Activated naive CD8-positive, alpha-beta T cell treated with anti-CD3 and anti-CD28 coated beads, Interleukin-2, amount 50 U/mL, for 16 hours (primary cell): Measurements from ENCODE around the gene MYLK3.
A peak's percentile ranks its signal among the peaks of the same experiment; 100 is the strongest.
"Not testable (repeated sequence)": the region's sequence is repeated elsewhere in the genome, so short reads cannot be mapped to it uniquely, and the experiment has no call there.

Experiments used
- DNase-seq: peaks from one replicate; pipeline ENCODE4 v3.0.0-alpha.2; 2020; ENCODE audit warnings: low read depth, low spot score

The MYLK3 gene

GRCh38 chr16:46689365-46690280 is 58.5 kb downstream of the MYLK3 start, which contains the start of gene ORC6:
TSS of gene ORC6 (plus strand) at chr16:46689659. CDS start at chr16:46689706, 47 bp downstream.
- DNase-seq = peak; percentile 97

GRCh38 chr16:46688654-46689364 is 59.3 kb downstream of the MYLK3 start, which contains the start of gene VPS35:
TSS of gene VPS35 (minus strand) at chr16:46689178. CDS start at chr16:46689133, 45 bp downstream.
- peak; percentile 100 for DNase-seq

- DNase-seq = no peak
These were observed 60.0 kb downstream of the MYLK3 start for GRCh38 chr16:46688101-46688653.

GRCh38 chr16:46687486-46687885 is 60.7 kb downstream of the MYLK3 start:
- no peak for DNase-seq

GRCh38 chr16:46686815-46687473 is 61.2 kb downstream of the MYLK3 start:
- DNase-seq = no peak

- DNase-seq = not testable (repeated sequence)
These were observed 66.3 kb downstream of the MYLK3 start for GRCh38 chr16:46681867-46682266.

- not testable (repeated sequence) for DNase-seq
These were observed 70.2 kb downstream of the MYLK3 start for GRCh38 chr16:46677943-46678342.

GRCh38 chr16:46673320-46674013 is 74.7 kb downstream of the MYLK3 start:
- no peak for DNase-seq

- no peak for DNase-seq
These were observed 86.0 kb downstream of the MYLK3 start for GRCh38 chr16:46662123-46662522.

- no peak for DNase-seq
These were observed 89.2 kb downstream of the MYLK3 start for GRCh38 chr16:46658925-46659324.
